ENCODE data around the gene P2RY6.

The P2RY6 gene

GRCh38 chr11:73308961-73309919, 37.1 kb downstream of the P2RY6 start:
- Mint-ChIP-seq H3K27ac (no peak overlapping the region), H3K36me3 (no peaks in the 10 kb centered on the region), H3K27me3 (peaks cover 7% of the 10 kb centered on the region), H3K9me3 (no peaks in the 10 kb centered on the region), H3K4me1 (peaks cover 11% of the 10 kb centered on the region), H3K4me3 (no peak overlapping the region)

GRCh38 chr11:73310076-73310475, 37.9 kb downstream of the P2RY6 start:
- Mint-ChIP-seq H3K4me3 (no peak overlapping the region), H3K4me1 (peaks cover 11% of the 10 kb centered on the region), H3K9me3 (no peaks in the 10 kb centered on the region), H3K36me3 (no peaks in the 10 kb centered on the region), H3K27me3 (peaks cover 5% of the 10 kb centered on the region), H3K27ac (no peak overlapping the region)

- Mint-ChIP-seq H3K4me3 (no peak overlapping the region), H3K9me3 (no peaks in the 10 kb centered on the region), H3K4me1 (peaks cover 11% of the 10 kb centered on the region), H3K27me3 (peaks cover 5% of the 10 kb centered on the region), H3K36me3 (no peaks in the 10 kb centered on the region), H3K27ac (no peak overlapping the region)
Observed at GRCh38 chr11:73310661-73311393, 38.7 kb downstream of the P2RY6 start.

DNA sequence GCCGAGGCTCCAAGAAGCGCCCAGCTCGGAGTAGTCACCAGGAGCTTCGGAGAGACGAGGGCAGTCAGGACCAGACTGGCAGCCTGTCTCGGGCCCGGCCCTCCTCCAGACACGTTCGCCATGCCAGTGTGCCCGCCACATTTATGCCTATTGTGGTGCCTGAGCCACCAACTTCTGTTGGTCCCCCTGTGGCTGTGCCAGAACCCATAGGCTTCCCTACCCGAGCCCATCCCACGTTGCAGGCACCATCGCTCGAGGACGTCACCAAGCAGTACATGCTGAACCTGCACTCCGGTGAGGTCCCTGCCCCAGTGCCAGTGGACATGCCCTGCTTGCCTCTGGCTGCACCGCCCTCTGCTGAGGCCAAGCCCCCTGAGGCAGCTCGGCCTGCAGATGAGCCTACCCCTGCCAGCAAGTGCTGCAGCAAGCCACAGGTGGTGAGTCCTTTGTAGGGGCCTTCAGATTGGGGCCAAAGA, 39.3 kb downstream of the P2RY6 start:
- Mint-ChIP-seq H3K4me3 (no peak overlapping the region), H3K27ac (no peak overlapping the region), H3K4me1 (peaks cover 10% of the 10 kb centered on the region), H3K9me3 (no peaks in the 10 kb centered on the region), H3K27me3 (peaks cover 5% of the 10 kb centered on the region), H3K36me3 (no peaks in the 10 kb centered on the region)

GRCh38 chr11:73312036-73312435, 39.9 kb downstream of the P2RY6 start:
- Mint-ChIP-seq H3K4me3 (no peak overlapping the region), H3K27ac (no peak overlapping the region)

GRCh38 chr11:73312851-73313327, 40.8 kb downstream of the P2RY6 start:
- H3K36me3 Mint-ChIP-seq: no peaks in the 10 kb centered on the region
- no peaks in the 10 kb centered on the region for H3K27me3 Mint-ChIP-seq
- no peaks in the 10 kb centered on the region for H3K9me3 Mint-ChIP-seq
- H3K27ac Mint-ChIP-seq: no peak overlapping the region
- no peaks in the 10 kb centered on the region for H3K4me1 Mint-ChIP-seq
- no peak overlapping the region for H3K4me3 Mint-ChIP-seq

More at GRCh38 chr11:73312036-73312435, 39.9 kb downstream of the P2RY6 start:
- Mint-ChIP-seq H3K9me3 (no peaks in the 10 kb centered on the region), H3K4me1 (peaks cover 4% of the 10 kb centered on the region), H3K36me3 (no peaks in the 10 kb centered on the region), H3K27me3 (peaks cover 3% of the 10 kb centered on the region)

DNA sequence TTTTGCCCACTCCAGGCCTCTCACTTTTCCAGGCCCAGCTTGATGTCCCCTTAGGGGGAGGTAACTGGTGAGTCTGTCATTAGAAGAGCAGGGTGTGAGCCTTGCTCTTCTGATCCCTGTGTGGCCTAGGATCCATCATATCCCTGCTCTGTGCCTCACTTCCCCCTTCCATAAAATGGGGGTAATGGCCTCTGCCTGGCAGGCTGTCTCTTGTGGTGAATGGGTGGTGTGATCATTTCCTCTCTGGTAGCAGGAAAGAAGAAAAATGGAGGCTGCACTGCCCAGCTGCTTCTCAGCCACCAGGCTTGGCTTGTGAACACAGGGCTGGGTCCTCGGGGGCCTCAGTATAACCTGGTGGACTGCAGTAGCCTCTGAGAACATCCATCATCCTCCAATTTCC, 41.5 kb downstream of the P2RY6 start:
- no peak overlapping the region for H3K27ac Mint-ChIP-seq
- H3K27me3 Mint-ChIP-seq: no peaks in the 10 kb centered on the region
- no peaks in the 10 kb centered on the region for H3K36me3 Mint-ChIP-seq
- no peak overlapping the region for H3K4me3 Mint-ChIP-seq
- no peaks in the 10 kb centered on the region for H3K4me1 Mint-ChIP-seq
- no peaks in the 10 kb centered on the region for H3K9me3 Mint-ChIP-seq

DNA sequence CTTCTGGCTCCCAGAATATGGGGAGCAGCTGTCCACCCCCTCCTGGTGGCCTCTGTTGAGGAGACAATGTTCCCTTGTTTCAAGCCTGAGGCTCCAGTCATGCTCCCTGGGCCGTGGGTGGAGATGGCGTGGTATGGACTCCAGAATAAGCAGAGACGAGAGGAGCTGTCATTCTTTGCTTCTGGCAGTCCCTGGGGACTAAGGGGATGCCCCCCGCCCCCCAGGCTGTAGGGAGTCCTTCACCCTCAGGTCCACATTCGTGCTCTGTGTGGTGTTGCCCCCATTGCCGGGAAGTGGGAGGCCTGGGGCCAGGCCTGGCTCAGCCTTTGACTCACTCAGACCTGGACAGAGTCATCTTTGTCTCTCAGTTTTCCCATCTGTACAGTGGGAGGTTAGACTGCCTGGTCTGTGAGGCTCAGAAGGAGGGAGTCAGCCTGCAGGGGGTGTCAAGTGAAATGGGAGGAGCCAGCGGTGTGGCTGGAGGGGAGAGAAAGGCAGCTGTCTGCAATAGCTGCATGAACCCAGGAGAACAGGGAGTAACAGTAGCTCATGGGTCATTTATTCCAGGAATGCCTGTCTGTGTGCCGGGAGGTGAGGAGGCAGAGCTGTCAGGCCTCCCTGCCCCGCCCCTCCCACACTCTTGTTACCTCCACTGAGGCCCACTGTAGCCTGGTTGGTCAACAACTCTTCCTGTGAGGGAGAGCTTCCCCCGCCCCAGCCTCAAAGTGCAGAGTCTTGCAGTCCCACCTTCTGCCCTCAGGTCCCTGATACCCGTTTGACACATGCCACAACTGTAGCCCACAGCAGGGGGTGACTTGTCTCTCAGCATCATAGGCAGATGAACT, 42.2 kb downstream of the P2RY6 start:
- Mint-ChIP-seq H3K27ac (no peak overlapping the region), H3K36me3 (no peaks in the 10 kb centered on the region), H3K27me3 (no peaks in the 10 kb centered on the region), H3K4me3 (no peak overlapping the region), H3K9me3 (no peaks in the 10 kb centered on the region), H3K4me1 (no peaks in the 10 kb centered on the region)

DNA sequence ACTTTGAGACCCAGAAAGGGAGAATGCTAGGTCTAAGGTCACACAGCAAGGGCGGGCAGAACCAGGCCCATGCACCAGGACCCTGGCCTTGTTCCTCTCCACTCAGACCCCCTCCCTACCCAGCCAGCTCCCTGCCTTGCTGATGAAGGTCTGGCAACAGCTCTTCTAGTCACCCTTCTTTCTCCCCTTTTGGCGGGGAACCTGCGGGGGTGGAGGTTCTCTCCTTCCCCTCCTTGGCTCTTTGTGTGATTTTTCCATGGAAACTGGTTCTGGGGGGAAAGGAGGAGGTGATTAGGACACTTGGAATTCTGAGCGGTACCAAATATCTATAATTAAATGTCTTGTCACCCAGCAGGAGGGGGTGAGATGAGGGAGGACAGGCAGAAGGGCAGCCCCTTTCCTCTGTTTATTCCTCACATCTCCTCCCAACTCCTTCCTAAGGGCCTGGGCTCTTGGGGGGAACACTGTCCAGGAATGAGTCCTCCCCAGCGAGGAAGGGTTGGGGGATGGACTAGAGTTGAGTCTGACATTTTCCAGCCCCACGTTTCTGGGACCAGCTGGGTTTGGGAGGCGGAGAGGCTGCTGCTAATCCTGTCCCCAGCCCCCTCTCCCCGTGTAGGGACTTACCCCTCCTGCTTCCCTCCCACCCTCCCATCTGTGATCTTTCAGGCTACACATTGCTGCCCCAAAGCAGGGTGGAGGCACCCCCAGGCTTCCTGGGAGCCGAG, 43.3 kb downstream of the P2RY6 start:
- Mint-ChIP-seq H3K4me3 (no peak overlapping the region), H3K4me1 (no peaks in the 10 kb centered on the region), H3K27ac (no peak overlapping the region), H3K9me3 (no peaks in the 10 kb centered on the region), H3K36me3 (no peaks in the 10 kb centered on the region), H3K27me3 (no peaks in the 10 kb centered on the region)

DNA sequence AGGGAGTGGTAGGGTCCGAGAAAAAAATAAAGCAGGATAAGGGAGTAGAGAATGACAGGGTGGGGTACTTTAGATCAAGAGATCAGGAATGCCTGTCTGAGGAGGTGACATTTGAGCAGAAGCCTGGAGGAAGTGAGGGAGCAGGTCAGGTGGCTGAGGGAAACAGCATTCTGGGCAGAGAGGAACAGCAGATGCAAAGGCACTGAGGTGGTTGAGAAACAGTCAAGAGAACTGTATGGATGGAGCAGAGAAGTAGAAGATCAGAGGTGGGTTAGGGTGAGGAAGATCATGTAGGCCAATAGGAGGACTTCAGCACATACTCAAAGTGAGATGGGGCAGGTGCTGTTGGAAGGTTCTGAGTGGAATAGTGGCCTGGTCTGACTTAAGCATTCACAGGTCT, 44.3 kb downstream of the P2RY6 start:
- Mint-ChIP-seq H3K4me1 (peaks cover under 1% of the 10 kb centered on the region), H3K27ac (peak overlapping the region; percentile 19), H3K27me3 (no peaks in the 10 kb centered on the region)

DNA sequence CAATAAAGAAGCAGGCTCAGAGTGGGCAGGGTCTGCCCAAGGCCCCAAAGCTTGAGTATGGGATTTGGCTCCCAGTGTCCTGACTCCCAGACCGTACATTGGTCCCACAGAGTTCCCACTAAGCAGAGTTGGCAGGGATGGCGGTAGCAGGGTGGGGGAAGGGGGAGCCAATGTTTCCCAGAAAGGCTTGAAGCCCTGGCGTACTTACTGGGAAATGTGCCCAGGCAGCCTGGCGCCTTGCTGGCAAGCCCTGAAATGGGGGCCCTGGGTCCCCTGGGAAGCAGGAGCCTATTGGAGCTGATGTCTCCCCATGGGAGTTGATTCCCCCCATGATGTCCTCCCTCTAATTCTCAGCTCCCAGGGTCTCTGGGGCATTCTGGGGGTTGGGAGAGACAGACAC, 45.2 kb downstream of the P2RY6 start:
- H3K27ac Mint-ChIP-seq: no peak overlapping the region

More for the DNA sequence above, 44.3 kb downstream of the P2RY6 start:
- Mint-ChIP-seq H3K9me3 (no peaks in the 10 kb centered on the region), H3K36me3 (no peaks in the 10 kb centered on the region), H3K4me3 (no peak overlapping the region)

DNA sequence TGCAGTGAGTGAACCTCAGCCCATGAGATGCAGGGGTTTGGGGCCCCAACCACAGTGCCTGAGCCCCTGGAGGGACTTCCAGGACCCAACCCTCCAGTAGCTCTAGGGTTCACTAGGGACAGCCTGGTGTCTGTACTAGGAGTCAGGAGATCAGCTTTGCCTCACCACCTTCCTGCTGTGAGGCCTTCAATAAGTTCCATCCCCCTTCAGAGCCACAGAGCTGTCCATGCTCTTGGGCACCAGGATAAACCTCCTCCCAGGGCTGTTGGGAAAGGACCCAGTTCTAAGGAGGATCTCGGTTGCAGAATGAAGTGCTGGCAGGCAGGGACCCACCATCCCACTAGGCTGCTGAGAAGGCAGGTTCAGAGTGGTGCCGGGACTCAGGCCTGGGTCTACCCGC, 45.7 kb downstream of the P2RY6 start:
- no peak overlapping the region for H3K27ac Mint-ChIP-seq
- H3K9me3 Mint-ChIP-seq: no peaks in the 10 kb centered on the region

More for the DNA sequence above, 45.2 kb downstream of the P2RY6 start:
- H3K4me1 Mint-ChIP-seq: peaks cover 9% of the 10 kb centered on the region
- no peak overlapping the region for H3K4me3 Mint-ChIP-seq
- H3K9me3 Mint-ChIP-seq: no peaks in the 10 kb centered on the region
- H3K36me3 Mint-ChIP-seq: no peaks in the 10 kb centered on the region
- no peaks in the 10 kb centered on the region for H3K27me3 Mint-ChIP-seq

GRCh38 chr11:73318501-73319011, 46.4 kb downstream of the P2RY6 start:
- Mint-ChIP-seq H3K27me3 (no peaks in the 10 kb centered on the region), H3K27ac (no peak overlapping the region), H3K36me3 (no peaks in the 10 kb centered on the region), H3K9me3 (no peaks in the 10 kb centered on the region), H3K4me3 (no peak overlapping the region), H3K4me1 (peaks cover 9% of the 10 kb centered on the region)

More for the DNA sequence above, 45.7 kb downstream of the P2RY6 start:
- no peak overlapping the region for H3K4me3 Mint-ChIP-seq
- no peaks in the 10 kb centered on the region for H3K27me3 Mint-ChIP-seq
- no peaks in the 10 kb centered on the region for H3K36me3 Mint-ChIP-seq
- H3K4me1 Mint-ChIP-seq: peaks cover 9% of the 10 kb centered on the region

DNA sequence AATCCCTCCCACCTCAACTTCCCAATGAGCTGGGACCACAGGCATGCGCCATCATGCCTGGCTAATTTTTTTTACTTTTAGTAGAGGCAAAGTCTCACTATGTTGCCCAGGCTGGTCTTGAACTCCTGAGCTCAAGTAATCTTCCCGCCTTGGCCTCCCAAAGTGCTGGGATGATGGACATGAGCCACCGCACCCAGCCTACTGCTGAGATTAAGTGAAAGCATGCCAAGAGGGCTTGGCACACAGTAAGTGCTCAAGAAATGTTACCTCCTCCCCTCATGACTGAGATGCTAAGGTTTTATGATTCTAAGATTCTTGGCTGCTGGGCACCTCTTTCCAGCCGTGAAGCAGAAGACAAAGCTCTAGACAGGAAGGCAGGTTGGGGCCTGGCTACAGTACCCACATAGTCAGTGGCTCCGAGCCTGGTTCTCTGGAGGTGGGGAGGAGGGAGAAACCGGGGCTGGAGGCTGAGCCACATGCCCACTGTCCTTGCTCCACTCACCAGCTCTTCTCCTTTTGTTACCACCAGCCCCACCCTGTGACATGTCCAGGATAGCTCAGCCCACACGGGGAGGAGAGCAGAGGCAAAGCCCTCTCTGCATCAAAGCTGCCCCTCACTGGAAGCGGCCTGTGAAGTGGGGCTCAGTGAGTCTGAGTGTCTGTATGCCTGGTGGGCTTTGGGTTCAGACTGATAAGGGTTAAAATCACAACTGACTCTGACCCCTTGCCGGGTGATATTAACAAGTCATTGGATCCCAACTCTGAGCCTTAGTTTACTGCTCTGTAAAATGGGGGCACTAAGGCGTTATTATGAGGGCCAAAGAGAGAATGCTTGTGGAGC, 48.8 kb downstream of the P2RY6 start:
- H3K27me3 Mint-ChIP-seq: no peaks in the 10 kb centered on the region
- H3K4me1 Mint-ChIP-seq: peaks cover 9% of the 10 kb centered on the region
- no peak overlapping the region for H3K4me3 Mint-ChIP-seq
- H3K36me3 Mint-ChIP-seq: no peaks in the 10 kb centered on the region
- H3K9me3 Mint-ChIP-seq: no peaks in the 10 kb centered on the region
- no peak overlapping the region for H3K27ac Mint-ChIP-seq
